HG02759 (cell line): ENCODE measurements around the gene ISOC2.
A peak's percentile ranks its signal among the peaks of the same experiment; 100 is the strongest.
"Not testable (repeated sequence)": the region's sequence is repeated elsewhere in the genome, so short reads cannot be mapped to it uniquely, and the experiment has no call there.

Source experiments
- ATAC-seq: cut with Tn5 transposase; IDR thresholded peaks from one replicate; pipeline ENCODE4 v1.9.1; 2021; ENCODE audit warnings: mild to moderate bottlenecking, moderate library complexity; ENCODE audit not compliant: unreplicated experiment

ISOC2 gene

GRCh38 chr19:55410168-55410567, 51.3 kb downstream of the ISOC2 start:
- ATAC-seq: no peak

GRCh38 chr19:55409179-55409578, 52.3 kb downstream of the ISOC2 start:
- ATAC-seq: not testable (repeated sequence)

GRCh38 chr19:55408533-55408872, 52.9 kb downstream of the ISOC2 start:
- ATAC-seq: no peak

- peak; percentile 82 for ATAC-seq
Observed at GRCh38 chr19:55407800-55408532, 53.5 kb downstream of the ISOC2 start.

- not testable (repeated sequence) for ATAC-seq
Observed at GRCh38 chr19:55407550-55407799, 54.0 kb downstream of the ISOC2 start, which contains the start of gene UBE2S. Gene UBE2S (minus strand): TSS chr19:55407788. CDS start chr19:55407589, 199 bp downstream.

GRCh38 chr19:55406826-55407549, 54.5 kb downstream of the ISOC2 start:
- peak; percentile 11 for ATAC-seq

GRCh38 chr19:55406091-55406825, 55.2 kb downstream of the ISOC2 start:
- no peak for ATAC-seq

- ATAC-seq: no peak
Observed at GRCh38 chr19:55405638-55406037, 55.8 kb downstream of the ISOC2 start.
